Measurements from ENCODE around the gene ACTG2. TPM values are rescaled to one million over a fixed set of nuclear protein-coding genes. Genes with fewer than 3 reads are reported as not detected.

ACTG2 gene
- polyA plus RNA-seq, 1 donor (not counting 4 experiments of a cell fraction or from before 2014, with no cell fraction given), result not detected

GRCh38 chr2:73897934-73898333 is 5.1 kb downstream of the ACTG2 start:
- Histone ChIP-seq H3K4me1 (ENCODE audit: control insufficient read depth, extremely low read depth, insufficient read depth, low read length) (no peaks in the 10 kb centered on the region), H3K9ac (ENCODE audit: control insufficient read depth, extremely low read depth, insufficient read depth, low read length) (no peak overlapping the region), H3K36me3 (ENCODE audit: control insufficient read depth in 2 of 2, extremely low read depth in 1 of 2, insufficient read depth in 2 of 2, low read length in 2 of 2) (no peaks in the 10 kb centered on the region), H3K79me2 (ENCODE audit: control insufficient read depth, insufficient read depth, low read length) (no peaks in the 10 kb centered on the region), H2AFZ (ENCODE audit: control insufficient read depth, low read length) (no peak overlapping the region), H3K27ac (ENCODE audit: control insufficient read depth, insufficient read depth, low read length) (no peak overlapping the region), H3K4me3 (ENCODE audit: control insufficient read depth in 2 of 3, extremely low read depth in 1 of 3, insufficient read depth in 2 of 3, low read depth in 1 of 3, low read length in 3 of 3) (no peak overlapping the region), H3K27me3 (ENCODE audit: control insufficient read depth, extremely low read depth, insufficient read depth, low read length) (no peaks in the 10 kb centered on the region), H3K4me2 (ENCODE audit: control insufficient read depth, extremely low read depth, insufficient read depth, low read depth, low read length) (no peak overlapping the region), H3K9me1 (ENCODE audit: control insufficient read depth, extremely low read depth, insufficient read depth, low read length) (no peaks in the 10 kb centered on the region), H4K20me1 (ENCODE audit: control insufficient read depth, extremely low read depth, insufficient read depth, low read length) (no peaks in the 10 kb centered on the region), H3K9me3 (ENCODE audit: control insufficient read depth, low read depth, low read length) (no peaks in the 10 kb centered on the region)
- dilution Hi-C loops (cut with MboI; ENCODE audit: extremely low pct_ligation_motif_present, low sequenced_read_pairs), result no loop called here
- TF ChIP-seq EZH2 (IDR thresholded peaks at IDR 0.05; ENCODE audit: low read length) (no peak), CTCF (optimal IDR thresholded peaks at IDR 0.05 in 1 of 3, IDR thresholded peaks at IDR 0.05 in 1 of 3, conservative IDR thresholded peaks at IDR 0.05 in 1 of 3; ENCODE audit: extremely low read depth in 1 of 3, insufficient read depth in 2 of 3, low read length in 3 of 3) (no peak)
- FAIRE-seq (no peak), DNase-seq (ENCODE audit: low read depth, low spot score) (no peak)

GRCh38 chr2:73899801-73900336 is 7.1 kb downstream of the ACTG2 start:
- H3K9ac ChIP-seq (ENCODE audit: control insufficient read depth, extremely low read depth, insufficient read depth, low read length), result no peak overlapping the region
- no peak overlapping the region for H3K4me2 ChIP-seq (ENCODE audit: control insufficient read depth, extremely low read depth, insufficient read depth, low read depth, low read length)
- dilution Hi-C loops (cut with MboI; ENCODE audit: extremely low pct_ligation_motif_present, low sequenced_read_pairs), result no loop called here
- no peaks in the 10 kb centered on the region for H3K9me1 ChIP-seq (ENCODE audit: control insufficient read depth, extremely low read depth, insufficient read depth, low read length)
- H4K20me1 ChIP-seq (ENCODE audit: control insufficient read depth, extremely low read depth, insufficient read depth, low read length), result no peaks in the 10 kb centered on the region
- H3K79me2 ChIP-seq (ENCODE audit: control insufficient read depth, insufficient read depth, low read length), result no peaks in the 10 kb centered on the region
- H3K4me1 ChIP-seq (ENCODE audit: control insufficient read depth, extremely low read depth, insufficient read depth, low read length), result no peaks in the 10 kb centered on the region
- no peaks in the 10 kb centered on the region for H3K27me3 ChIP-seq (ENCODE audit: control insufficient read depth, extremely low read depth, insufficient read depth, low read length)
- FAIRE-seq (no peak), DNase-seq (ENCODE audit: low read depth, low spot score) (no peak)
- H3K27ac ChIP-seq (ENCODE audit: control insufficient read depth, insufficient read depth, low read length), result no peak overlapping the region
- no peaks in the 10 kb centered on the region for H3K9me3 ChIP-seq (ENCODE audit: control insufficient read depth, low read depth, low read length)
- no peak for TF ChIP-seq CTCF (optimal IDR thresholded peaks at IDR 0.05 in 1 of 3, IDR thresholded peaks at IDR 0.05 in 1 of 3, conservative IDR thresholded peaks at IDR 0.05 in 1 of 3; ENCODE audit: extremely low read depth in 1 of 3, insufficient read depth in 2 of 3, low read length in 3 of 3)
- no peak for TF ChIP-seq EZH2 (IDR thresholded peaks at IDR 0.05; ENCODE audit: low read length)
- H3K36me3 ChIP-seq (ENCODE audit: control insufficient read depth in 2 of 2, extremely low read depth in 1 of 2, insufficient read depth in 2 of 2, low read length in 2 of 2), result no peaks in the 10 kb centered on the region
- H2AFZ ChIP-seq (ENCODE audit: control insufficient read depth, low read length), result no peak overlapping the region
- H3K4me3 ChIP-seq (ENCODE audit: control insufficient read depth in 2 of 3, extremely low read depth in 1 of 3, insufficient read depth in 2 of 3, low read depth in 1 of 3, low read length in 3 of 3), result no peak overlapping the region

Measured in keratinocyte (primary cell).